Fibroblast of mammary gland (primary cell): Measurements from ENCODE around the gene ANKRD31.

Experiments
- DNase-seq: peaks from one replicate; pipeline ENCODE4 v3.0.0-alpha.2; 2010; ENCODE audit warnings: low read depth
- H3K4me3 ChIP-seq: 2 replicates; pipeline ENCODE4 v1.5.1; 2011; ENCODE audit warnings: low read depth, mild to moderate bottlenecking, low read length, moderate library complexity; ENCODE audit not compliant: control insufficient read depth
- CTCF ChIP-seq: conservative IDR thresholded peaks from 2 replicates; pipeline ENCODE4 v1.5.1; 2011; ENCODE audit warnings: low read depth, low read length, inconsistent platforms; ENCODE audit not compliant: control insufficient read depth, insufficient read depth

Gene ANKRD31

GRCh38 chr5:75048457-75048953, 188.2 kb downstream of the ANKRD31 start:
- DNase-seq: peak; percentile 24
- TF ChIP-seq CTCF: no peak
- no peak overlapping the region for H3K4me3 ChIP-seq

DNA sequence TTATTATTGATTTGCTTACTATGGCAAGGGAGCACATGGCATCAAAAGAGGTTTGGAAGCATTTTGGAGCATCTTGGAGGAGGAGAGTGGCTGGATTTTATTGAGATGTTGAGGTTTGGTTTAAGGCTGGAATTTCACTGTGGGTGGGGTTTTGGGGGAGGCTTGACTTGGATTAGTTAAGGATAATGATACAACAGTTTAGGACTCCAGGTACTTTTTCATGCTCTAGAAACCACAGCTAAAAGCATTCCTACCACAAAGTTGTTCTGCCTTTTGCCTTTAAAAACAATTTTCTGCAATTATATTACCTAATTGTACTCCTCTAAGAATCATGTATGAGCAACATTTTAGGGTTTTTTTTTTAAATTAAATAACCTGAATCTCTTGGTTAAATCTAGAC, 189.3 kb downstream of the ANKRD31 start:
- no peak overlapping the region for H3K4me3 ChIP-seq
- no peak for TF ChIP-seq CTCF
- DNase-seq: no peak

GRCh38 chr5:75046366-75047142, 190.1 kb downstream of the ANKRD31 start:
- no peak for DNase-seq
- TF ChIP-seq CTCF: no peak
- no peak overlapping the region for H3K4me3 ChIP-seq

DNA sequence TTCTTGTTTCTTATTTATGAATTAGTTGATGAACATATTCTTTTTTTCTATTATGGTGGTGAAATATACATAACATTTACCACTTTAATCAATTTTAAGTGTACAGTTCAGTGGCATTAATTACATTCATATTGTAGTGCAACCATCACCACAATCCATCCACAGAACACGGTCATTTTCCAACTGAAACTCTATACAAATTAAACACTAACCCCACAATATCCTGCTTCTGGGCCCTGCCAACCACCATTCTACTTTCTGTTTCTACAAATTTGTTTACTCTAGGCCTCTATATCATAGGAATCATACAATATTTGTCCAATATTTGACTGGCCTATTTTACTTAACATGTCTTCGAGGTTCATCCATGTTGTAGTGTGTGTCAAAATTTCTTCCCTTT, 191.6 kb downstream of the ANKRD31 start:
- H3K4me3 ChIP-seq: no peak overlapping the region
- DNase-seq: no peak
- no peak for TF ChIP-seq CTCF

- no peak for TF ChIP-seq CTCF
- peak; percentile 28 for DNase-seq
Measured at GRCh38 chr5:75044406-75044805, 192.3 kb downstream of the ANKRD31 start.

DNA sequence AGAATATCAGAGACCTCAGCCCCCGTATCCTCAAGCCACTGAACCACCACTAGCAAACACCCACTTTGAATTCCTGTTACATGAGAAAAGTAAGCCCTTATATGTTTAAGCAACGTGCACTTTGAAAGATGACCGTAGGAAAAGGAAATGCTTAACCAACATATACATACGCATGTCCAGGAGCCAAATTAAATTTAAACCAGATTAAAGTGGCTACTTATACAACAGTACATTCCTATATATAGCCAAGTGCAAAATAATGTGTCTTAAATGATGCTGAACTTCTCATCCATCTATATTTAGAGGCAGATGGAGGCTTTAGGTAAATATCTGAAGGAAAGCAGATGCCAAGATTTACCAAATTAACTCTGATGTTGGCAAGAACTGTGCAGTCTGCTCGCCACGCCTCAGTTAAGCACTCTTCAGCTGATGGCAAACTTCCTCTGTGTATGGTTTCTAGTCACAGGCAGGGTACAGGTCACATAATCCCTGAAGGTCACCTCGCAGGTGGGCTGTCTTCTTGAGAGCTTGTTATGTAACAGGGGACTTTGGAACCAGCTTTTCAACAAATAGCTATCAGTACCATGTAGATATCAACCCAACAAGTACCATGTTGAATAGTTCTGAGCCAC, 192.9 kb downstream of the ANKRD31 start:
- H3K4me3 ChIP-seq: no peak overlapping the region
- no peak for TF ChIP-seq CTCF
- no peak for DNase-seq

More at GRCh38 chr5:75044406-75044805, 192.3 kb downstream of the ANKRD31 start:
- no peak overlapping the region for H3K4me3 ChIP-seq

- TF ChIP-seq CTCF: no peak
- no peak overlapping the region for H3K4me3 ChIP-seq
- DNase-seq: no peak
Measured at GRCh38 chr5:75042522-75042921, 194.2 kb downstream of the ANKRD31 start.
